GM19455 (cell line): ENCODE data around the gene FRMD8.

ENCODE experiments used
- ATAC-seq: cut with Tn5 transposase; IDR thresholded peaks from one replicate; pipeline ENCODE4 v1.9.1; 2021; ENCODE audit not compliant: unreplicated experiment

Gene FRMD8

DNA sequence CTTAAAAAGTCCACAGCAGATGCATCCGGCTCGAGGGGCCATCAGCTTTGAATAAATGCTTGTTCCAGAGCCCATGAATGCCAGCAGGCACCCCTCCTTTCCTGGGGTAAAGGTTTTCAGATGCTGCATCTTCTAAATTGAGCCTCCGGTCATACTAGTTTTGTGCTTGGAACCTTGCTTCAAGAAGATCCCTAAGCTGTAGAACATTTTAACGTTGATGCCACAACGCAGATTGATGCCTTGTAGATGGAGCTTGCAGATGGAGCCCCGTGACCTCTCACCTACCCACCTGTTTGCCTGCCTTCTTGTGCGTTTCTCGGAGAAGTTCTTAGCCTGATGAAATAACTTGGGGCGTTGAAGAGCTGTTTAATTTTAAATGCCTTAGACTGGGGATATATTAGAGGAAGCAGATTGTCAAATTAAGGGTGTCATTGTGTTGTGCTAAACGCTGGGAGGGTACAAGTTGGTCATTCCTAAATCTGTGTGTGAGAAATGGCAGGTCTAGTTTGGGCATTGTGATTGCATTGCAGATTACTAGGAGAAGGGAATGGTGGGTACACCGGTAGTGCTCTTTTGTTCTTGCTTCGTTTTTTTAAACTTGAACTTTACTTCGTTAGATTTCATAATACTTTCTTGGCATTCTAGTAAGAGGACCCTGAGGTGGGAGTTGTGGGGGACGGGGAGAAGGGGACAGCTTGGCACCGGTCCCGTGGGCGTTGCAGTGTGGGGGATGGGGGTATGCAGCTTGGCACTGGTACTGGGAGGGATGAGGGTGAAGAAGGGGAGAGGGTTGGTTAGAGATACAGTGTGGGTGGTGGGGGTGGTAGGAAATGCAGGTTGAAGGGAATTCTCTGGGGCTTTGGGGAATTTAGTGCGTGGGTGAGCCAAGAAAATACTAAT lies 38.0 kb downstream of the FRMD8 start:
- ATAC-seq, result no peak

DNA sequence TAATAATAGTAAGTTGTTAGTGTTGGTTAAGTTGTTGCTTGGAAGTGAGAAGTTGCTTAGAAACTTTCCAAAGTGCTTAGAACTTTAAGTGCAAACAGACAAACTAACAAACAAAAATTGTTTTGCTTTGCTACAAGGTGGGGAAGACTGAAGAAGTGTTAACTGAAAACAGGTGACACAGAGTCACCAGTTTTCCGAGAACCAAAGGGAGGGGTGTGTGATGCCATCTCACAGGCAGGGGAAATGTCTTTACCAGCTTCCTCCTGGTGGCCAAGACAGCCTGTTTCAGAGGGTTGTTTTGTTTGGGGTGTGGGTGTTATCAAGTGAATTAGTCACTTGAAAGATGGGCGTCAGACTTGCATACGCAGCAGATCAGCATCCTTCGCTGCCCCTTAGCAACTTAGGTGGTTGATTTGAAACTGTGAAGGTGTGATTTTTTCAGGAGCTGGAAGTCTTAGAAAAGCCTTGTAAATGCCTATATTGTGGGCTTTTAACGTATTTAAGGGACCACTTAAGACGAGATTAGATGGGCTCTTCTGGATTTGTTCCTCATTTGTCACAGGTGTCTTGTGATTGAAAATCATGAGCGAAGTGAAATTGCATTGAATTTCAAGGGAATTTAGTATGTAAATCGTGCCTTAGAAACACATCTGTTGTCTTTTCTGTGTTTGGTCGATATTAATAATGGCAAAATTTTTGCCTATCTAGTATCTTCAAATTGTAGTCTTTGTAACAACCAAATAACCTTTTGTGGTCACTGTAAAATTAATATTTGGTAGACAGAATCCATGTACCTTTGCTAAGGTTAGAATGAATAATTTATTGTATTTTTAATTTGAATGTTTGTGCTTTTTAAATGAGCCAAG lies 38.9 kb downstream of the FRMD8 start:
- ATAC-seq, result no peak

DNA sequence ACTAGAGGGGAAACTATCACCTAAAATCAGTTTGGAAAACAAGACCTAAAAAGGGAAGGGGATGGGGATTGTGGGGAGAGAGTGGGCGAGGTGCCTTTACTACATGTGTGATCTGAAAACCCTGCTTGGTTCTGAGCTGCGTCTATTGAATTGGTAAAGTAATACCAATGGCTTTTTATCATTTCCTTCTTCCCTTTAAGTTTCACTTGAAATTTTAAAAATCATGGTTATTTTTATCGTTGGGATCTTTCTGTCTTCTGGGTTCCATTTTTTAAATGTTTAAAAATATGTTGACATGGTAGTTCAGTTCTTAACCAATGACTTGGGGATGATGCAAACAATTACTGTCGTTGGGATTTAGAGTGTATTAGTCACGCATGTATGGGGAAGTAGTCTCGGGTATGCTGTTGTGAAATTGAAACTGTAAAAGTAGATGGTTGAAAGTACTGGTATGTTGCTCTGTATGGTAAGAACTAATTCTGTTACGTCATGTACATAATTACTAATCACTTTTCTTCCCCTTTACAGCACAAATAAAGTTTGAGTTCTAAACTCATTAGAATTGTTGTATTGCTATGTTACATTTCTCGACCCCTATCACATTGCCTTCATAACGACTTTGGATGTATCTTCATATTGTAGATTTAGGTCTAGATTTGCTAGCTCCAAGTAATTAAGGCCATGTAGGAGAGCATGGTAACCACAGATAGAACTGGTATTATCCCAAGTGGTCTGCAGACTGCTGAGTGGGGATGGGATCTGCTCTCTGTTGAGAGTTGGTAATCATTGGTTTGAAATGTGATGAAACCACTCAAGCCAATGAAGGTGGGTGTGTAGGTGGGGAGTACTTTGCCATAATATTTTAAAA lies 39.8 kb downstream of the FRMD8 start:
- no peak for ATAC-seq

DNA sequence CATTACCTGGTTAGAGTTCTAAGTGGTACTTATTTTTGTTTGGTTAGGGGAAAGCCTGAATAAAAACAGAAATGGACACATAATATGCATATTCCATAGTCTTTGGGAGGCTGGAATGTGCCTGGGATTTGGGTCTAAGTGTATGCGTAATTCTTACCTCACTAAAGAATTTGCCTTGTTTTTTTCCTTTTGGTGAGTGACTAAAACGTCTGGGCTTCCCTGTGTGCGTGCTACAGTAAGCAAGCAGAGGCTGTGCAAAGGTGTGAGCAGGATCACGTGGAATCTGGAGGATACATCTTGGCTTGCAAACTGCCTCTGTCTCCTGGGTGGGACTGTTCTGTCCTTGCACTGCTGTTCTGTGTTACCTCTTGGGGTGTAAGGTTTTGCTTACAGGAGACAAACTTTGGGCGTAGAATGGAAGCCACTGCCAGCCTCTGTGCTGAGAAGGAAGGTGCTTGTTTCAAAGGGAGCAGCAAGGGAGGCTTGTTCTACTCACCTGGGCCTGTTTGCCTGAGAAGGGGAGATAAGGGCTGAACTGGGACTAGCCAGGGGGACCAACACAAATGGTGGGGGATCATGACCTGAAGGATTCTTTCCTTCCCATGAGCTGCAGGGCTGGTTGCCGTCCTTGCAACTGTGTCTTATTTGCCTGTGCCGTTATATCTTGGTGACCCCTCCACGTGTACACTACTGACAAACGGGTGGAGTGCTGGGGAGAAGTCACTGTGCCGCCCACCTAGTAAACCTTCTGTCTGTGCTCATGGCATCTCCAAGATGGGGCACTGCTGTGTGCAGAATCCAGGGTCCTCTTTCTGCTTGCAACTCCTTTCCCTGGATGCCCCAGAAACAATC lies 40.6 kb downstream of the FRMD8 start:
- no peak for ATAC-seq

DNA sequence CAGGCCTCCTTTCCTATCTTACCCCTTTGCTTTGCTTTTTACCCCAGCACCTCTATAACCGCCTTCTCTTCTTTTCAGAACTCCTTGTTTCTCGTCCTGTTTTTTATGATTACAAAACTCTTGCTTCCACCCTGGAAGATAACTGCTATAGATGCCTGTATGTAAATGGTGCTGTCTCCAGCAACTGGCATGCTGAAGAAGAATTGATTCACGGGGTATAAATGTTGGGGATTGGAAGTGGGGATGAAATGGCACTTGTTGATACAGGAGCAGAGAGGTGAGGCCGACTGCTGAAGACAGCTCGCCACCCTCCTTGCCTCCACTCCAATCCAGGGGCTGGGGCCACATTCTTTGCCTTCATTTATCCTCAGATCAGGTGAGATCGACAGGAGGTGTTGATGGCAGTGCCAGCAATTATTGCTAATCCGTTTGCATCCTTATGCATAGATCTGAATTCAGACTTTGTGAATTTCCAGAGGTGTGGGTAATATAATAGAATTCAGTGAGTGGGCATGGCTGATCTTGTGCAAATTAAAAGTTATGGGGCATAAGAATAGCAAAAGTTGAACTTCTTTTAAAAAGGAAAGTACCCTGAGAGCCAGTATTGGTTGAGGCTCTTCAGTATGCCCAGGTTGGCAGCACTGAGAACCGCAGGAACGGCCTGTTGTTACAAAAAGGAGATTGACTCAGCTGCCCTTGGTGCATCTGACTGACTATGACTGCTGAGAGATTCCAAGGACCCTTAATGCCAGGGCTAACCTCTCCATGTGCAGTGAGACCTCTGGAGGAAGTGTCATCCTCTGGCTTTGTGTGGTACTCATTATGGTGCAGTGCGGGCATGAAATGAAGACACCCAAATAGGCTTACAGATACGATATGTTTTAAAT lies 41.5 kb downstream of the FRMD8 start:
- no peak for ATAC-seq

DNA sequence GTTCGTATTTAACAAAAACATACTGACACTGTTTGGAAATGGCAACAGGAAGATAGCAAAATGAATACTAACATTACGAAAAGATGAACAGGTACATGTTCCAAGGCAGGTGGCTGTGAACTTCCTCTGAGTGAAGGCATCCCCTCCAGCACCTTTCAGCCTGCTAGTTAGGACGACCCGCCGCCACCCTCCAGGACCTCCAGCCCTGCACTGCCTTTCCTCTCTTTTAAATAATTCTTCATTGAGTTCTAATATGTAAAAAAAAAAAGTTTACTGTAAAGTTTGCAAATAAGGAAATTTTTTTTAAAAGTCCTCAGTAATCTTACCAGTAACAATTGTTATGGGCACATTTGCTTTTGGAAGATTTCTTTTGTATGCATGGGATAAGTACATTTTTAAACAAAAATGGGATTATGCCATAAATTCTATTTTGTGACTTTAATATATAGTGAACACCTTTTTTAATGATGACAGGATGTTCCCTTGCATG lies 42.2 kb downstream of the FRMD8 start:
- no peak for ATAC-seq

DNA sequence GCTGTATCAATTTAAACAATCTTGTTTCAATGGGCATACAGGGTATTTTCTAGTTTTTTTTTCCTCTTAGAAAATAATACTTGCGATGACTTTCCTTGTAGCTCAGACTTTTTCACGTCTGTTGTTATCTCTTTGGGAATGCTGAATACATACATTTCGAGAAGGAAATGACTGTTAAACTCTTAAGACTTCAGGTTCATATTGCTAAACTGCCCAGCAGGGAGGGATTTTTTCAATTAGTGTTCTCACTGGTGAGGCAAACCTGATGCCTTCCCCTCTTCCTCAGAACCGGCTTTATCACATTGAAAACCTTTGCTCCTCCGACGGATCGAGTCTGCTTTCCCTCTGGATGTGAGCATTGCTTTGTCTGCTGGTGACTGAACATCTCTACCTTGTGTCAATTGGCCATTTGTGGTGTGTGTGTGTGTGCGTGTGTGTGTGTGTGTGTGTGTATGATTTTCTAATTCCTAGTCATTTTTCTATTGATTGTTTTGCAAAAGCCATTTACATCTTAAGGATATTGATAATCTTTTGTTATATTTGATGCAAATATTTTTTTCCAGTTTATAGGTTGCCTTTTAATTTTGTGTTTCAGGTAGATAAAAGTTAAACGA lies 42.7 kb downstream of the FRMD8 start:
- no peak for ATAC-seq

DNA sequence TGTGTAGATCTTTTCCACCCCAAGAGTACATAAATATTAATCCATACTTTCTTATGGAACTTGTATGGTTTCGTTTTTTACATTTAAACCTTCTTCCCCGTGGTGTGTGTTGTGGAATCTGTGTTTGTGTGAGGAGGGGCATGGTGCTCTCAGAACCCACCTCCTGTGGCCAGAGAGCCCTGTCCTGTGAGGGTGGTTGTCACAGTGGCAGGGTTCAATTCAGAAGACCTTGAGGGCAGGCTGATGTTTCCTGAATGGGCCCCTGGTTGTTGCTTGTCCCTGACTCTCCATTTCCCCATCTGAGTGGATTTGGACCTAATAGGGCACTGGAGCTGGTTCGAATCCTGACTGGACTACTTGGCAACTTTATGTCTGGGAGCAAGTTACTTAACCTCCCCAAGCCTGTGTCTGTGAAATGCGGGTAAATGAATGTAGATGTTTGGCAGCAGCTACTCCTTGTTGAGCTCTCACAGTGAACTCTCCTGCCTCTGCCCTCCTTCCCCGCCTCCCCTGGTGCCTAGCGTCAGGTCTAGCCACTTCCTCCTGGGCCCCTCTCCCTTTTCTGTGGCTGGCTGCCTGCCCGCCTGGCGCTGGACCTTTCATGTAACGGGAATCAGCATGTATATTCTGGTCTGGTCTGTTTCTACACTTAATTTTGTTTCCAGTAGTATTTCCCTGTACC lies 43.4 kb downstream of the FRMD8 start:
- ATAC-seq, result no peak

DNA sequence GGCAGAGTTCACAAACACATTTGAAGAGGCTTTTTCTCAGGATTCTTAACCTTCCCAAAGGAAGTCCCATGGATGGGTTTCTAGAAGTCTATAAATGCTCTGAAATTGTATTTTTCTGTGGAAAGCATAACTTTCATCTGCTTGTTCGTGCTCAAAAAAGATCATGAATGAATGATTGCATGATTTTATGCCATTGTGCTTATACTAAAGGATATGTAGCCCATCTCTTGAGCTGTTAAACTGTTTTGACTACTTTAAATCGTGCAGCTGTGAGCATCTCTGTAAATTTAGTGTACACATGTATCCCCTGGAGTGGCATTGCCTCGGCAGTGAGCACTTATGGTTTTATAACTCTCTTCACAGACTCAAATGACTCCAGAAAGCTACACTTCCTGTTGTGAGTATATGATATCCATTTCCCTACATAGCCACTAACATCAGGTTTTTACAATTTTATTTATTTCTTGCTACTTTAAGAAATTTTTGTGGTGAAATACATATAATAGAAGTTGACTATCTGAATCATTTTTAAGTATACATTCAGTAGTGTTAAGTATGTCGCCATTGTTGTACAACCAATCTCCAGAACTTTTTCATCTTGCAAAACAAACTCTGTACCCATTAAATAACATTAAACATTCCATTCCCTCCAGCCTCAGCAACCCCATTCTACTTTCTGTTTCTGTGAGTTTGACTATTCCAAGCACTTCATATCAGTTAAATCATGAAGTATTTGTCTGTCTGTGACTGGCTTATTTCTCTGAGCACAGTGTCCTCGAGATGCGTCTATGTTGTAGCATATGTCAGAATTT lies 44.2 kb downstream of the FRMD8 start:
- ATAC-seq, result no peak

DNA sequence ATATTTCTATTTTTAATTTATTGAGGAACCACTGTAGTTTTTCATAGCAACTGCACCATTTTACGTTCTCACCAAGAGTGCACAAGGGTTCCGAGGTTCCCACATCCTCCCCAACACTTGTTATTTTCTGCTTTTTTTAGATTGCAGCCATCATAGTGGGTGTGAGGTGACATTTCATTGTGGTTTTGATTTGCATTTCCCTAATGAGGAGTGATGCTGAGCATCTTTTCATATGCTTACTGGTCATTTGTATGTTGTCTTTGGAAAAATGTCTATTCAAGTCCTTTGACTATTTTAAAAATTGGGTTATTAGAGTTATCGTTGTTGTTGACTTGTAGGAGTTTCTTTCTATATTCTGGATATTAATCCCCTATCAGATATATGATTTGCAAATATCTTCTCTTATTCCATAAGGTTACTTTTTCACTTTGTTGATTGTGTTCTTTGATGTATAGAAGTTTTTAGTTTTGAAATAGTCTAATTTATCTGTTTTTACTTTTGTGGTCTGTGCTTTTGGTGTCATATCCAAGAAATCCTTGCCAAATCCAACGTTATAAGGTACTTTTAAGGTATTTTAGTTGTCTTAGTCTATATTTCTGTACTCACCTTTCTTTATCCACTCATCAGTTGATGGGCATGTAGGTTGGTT lies 45.1 kb downstream of the FRMD8 start:
- no peak for ATAC-seq

DNA sequence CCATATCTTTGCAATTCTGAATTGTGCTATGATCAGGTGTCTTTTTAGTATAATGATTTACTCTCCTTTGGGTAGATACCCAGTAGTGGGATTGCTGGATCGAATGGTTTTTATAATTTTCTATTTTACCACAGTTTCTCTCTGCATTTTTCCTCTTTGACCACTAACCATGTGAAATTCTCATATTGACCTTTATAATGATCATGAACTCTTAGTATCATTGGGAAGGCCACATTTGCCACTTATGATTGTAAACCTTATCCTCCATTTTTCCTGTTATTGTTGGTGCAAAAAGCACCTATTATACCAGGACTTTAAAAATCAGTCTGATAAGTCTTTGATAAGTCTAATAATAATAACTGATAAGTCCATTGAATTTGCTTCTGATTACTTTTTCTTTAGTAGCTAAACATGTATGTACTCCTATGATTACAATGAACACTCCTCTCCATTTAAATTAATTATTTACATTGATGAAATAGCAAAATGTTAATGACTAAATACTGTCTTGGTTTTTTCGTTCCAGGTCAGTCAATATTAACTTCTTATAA lies 45.7 kb downstream of the FRMD8 start:
- ATAC-seq, result no peak

DNA sequence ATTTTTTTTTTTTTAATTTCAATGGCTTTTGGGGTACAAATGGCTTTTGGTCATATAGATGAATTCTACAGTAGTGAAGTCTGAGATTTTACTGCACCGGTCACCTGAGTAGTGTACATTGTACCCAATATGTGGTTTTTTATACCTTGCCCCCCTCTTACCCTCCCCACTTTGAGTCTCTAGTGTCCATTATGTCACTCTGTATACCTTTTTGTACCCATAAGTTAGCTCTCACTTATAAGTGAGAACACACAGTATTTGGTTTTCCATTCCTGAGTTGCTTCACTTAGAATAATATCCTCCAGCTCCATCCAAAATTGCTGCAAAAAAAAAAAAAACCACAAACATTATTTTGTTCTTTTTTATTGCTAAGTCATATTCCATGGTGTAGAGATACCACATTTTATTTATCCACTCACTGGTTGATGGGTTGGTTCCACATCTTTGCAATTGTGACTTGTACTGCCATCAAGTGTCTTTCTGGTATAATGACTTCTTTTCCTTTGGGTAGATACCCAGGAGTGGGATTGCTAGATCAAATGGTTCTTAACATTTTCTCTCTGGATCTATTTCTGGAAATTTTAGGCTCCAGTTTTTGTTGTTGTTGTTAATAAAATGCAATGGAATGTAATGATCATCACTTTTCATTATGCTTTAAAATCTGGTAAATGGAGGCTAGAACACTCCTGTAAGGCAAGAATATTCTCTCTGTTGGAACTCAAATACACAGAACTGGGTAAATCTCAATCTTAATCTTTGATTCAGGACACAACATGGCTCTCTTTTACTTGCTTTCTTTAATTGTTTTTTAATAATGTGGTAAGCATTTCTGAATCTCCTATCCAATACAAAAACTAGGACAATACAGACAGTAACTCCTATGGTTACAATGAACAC lies 46.5 kb downstream of the FRMD8 start:
- no peak for ATAC-seq

DNA sequence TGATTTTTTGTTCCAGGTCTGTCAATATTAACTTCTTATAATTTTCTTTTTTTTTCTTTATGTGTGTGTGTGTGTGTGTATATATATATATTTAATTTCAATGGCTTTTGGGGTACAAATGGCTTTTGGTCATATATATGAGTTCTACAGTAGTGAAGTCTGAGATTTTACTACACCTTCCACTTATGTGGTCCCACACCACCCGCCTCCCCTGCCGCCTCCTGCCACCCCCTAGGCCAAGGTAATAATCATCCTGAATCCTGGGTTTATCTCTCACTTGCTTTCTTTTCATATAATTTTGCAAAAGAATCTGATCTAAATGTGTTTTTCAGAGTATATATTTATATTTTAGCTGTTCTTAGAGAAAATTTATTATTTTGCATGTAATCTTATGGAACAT lies 47.2 kb downstream of the FRMD8 start:
- ATAC-seq, result no peak

DNA sequence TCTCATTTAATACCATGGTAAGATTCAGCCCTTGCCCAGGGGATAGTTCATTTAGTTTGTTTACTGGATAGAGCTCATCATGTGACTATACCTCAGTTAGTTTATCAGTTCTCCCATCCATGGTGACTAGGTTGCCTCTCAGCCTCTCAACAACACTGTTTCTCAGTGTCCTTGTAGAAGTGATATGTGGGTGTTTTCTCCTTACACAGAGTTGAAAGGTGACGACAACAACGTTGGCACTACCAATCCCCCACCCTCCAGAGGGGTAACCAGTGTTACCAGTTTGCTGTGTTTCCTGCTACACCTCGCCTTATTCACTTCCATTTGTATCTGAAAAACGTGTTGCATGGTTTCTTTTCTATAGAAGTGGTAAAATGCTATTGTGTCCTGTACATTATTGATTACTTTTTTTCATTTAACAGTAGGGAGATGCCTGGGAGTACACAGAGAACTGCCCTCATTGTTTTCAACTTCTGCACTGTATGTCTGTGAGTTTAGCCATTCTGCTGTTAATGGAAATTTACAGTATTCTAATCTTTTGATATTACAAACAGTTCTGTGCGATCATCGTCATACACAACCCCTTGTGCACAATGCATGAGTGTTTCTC lies 47.7 kb downstream of the FRMD8 start:
- no peak for ATAC-seq
